Memory B cell (primary cell): ENCODE measurements around the gene ACTR1B.
A peak's percentile ranks its signal among the peaks of the same experiment; 100 is the strongest.
"Not testable (repeated sequence)": the region's sequence is repeated elsewhere in the genome, so short reads cannot be mapped to it uniquely, and the experiment has no call there.

Experiments
- ATAC-seq: fragments of 150-1000 bp; cut with Tn5 transposase; 2 replicates; pipeline ENCODE4 v1.10.0; 2021; ENCODE audit warnings: low read depth, mild to moderate bottlenecking, moderate library complexity
- DNase-seq, 2 donors: peaks; one replicate each; pipeline ENCODE4 v3.0.0; 2022; ENCODE audit warnings: low spot score in 2 of 2
- H3K27ac Mint-ChIP-seq: one replicate; pipeline ENCODE4 v1.8.0; 2022; ENCODE audit warnings: mild to moderate bottlenecking, moderate library complexity, mixed read lengths
- H3K27me3 Mint-ChIP-seq: one replicate; pipeline ENCODE4 v1.8.0; 2022; ENCODE audit warnings: mixed read lengths
- H3K36me3 Mint-ChIP-seq: one replicate; pipeline ENCODE4 v1.8.0; 2022; ENCODE audit warnings: mild to moderate bottlenecking, mixed read lengths
- H3K4me1 Mint-ChIP-seq: one replicate; pipeline ENCODE4 v1.8.0; 2022; ENCODE audit warnings: mixed read lengths
- H3K4me3 Mint-ChIP-seq: one replicate; pipeline ENCODE4 v1.8.0; 2022; ENCODE audit warnings: mild to moderate bottlenecking, moderate library complexity, mixed read lengths
- H3K9me3 Mint-ChIP-seq: one replicate; pipeline ENCODE4 v1.8.0; 2022; ENCODE audit warnings: mixed read lengths

Gene ACTR1B

GRCh38 chr2:97673915-97674283 lies 10.1 kb upstream of the ACTR1B start:
- peaks cover 10% of the 10 kb centered on the region for H3K4me1 Mint-ChIP-seq
- H3K27me3 Mint-ChIP-seq = no peaks in the 10 kb centered on the region
- H3K9me3 Mint-ChIP-seq = no peaks in the 10 kb centered on the region
- no peaks in the 10 kb centered on the region for H3K36me3 Mint-ChIP-seq
- DNase-seq (no peak), ATAC-seq (peak; percentile 37)
- no peak overlapping the region for H3K4me3 Mint-ChIP-seq
- H3K27ac Mint-ChIP-seq = no peak overlapping the region

DNA sequence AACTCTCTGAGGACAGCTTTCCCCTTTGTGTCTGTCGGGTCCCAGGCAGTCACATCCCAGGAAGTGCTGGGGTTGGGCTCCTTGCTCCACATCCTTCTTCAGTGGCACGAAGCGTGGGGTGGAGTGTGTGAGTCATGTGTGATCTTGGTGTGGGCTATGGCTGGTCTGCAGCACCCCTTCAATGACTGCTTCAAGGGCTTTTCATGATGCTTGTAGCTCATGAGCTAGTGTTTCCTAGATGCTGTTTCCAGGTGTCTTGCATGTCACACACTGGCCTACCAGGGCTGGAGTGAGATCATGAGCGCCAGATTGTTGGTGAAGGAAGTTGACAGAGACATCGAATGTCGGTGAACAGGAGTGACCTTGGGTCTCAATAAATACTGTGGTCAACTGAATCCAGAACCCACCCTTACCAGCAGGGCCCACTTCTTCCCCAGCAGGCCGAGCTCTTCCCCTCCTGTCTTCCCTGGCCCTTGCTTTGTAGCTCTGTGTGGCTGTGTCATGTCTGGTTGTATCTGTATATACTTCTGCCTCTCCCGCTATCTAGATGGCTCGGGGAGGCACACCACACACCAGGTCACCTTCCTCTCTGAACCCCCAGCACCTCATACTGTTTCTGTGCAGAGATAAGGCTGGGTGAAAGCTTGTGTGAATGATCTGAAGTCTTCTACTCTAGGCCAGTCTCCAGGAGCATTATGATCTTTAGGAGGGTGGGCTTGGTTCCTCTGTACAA lies 9.5 kb upstream of the ACTR1B start:
- H3K4me1 Mint-ChIP-seq = peaks cover 10% of the 10 kb centered on the region
- DNase-seq = no peak

DNA sequence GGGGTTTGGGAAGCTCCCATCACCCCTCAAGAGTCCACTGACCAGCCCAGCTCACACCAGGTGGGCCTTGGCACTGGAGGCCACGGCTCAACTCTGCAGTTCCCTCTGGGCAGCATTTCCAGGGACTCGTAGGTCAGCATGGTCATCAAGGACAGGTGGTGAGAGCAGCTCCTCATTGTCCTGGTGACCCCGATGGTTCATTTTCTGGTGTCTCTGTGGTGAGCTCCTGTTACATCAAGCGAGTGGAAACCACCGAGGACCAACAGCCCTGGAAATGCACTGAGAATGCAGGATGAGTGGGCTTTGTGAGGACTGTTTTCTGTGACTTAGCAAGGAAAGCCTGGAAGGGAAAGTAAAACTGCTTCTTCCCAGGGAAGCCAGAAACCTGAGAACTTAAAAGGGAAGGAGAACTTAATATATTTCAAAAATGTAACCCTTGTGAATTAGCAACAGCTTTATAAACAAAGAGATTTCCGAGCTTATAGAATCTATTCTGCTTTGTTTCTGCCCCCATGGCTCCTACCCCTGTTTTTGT lies 8.8 kb upstream of the ACTR1B start:
- H3K9me3 Mint-ChIP-seq, H3K4me1 Mint-ChIP-seq, H3K4me3 Mint-ChIP-seq, DNase-seq, H3K27ac Mint-ChIP-seq, H3K27me3 Mint-ChIP-seq, ATAC-seq, H3K36me3 Mint-ChIP-seq: not testable (repeated sequence)

More for the DNA sequence above, 9.5 kb upstream of the ACTR1B start:
- H3K36me3 Mint-ChIP-seq = no peaks in the 10 kb centered on the region
- H3K4me3 Mint-ChIP-seq = no peak overlapping the region
- no peaks in the 10 kb centered on the region for H3K27me3 Mint-ChIP-seq
- H3K9me3 Mint-ChIP-seq = no peaks in the 10 kb centered on the region
- H3K27ac Mint-ChIP-seq = no peak overlapping the region
- ATAC-seq = no peak

- H3K27me3 Mint-ChIP-seq = no peaks in the 10 kb centered on the region
- peaks cover 10% of the 10 kb centered on the region for H3K4me1 Mint-ChIP-seq
- no peak overlapping the region for H3K27ac Mint-ChIP-seq
- no peak overlapping the region for H3K4me3 Mint-ChIP-seq
- no peaks in the 10 kb centered on the region for H3K36me3 Mint-ChIP-seq
- ATAC-seq (no peak), DNase-seq (no peak)
- no peaks in the 10 kb centered on the region for H3K9me3 Mint-ChIP-seq
Observed at GRCh38 chr2:97671526-97671925, 7.7 kb upstream of the ACTR1B start.

GRCh38 chr2:97670471-97670870 lies 6.6 kb upstream of the ACTR1B start:
- H3K36me3 Mint-ChIP-seq = no peaks in the 10 kb centered on the region
- H3K27me3 Mint-ChIP-seq = no peaks in the 10 kb centered on the region
- ATAC-seq = no peak

DNA sequence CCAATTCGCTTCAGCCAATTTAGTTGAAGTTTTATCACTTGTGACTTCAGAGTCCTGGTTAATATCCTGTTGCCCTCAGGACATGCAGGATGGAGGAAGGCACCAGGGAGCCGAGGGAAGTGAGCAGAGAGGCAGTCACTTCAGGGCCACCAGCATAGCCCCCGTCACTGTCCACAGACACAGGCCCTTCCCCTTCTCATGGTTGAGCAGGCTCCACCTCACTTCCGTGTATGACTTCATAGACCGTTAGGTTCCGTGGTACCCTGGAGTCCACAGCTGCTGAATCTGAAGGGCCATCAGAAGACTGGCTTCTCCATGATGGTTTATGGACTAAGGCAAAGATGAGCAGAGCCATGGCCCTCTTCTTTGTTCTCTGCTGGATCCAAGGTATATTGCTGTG lies 5.6 kb upstream of the ACTR1B start, which contains the start of gene C2orf92:
Gene C2orf92 (plus strand): TSS at position 266 of the 400 bp plus-strand sequence. CDS start 76 bp downstream, at position 342.
- ATAC-seq = peak; percentile 92
- Mint-ChIP-seq H3K9me3 (no peaks in the 10 kb centered on the region), H3K4me1 (peaks cover 7% of the 10 kb centered on the region), H3K36me3 (no peaks in the 10 kb centered on the region), H3K27ac (peak within 1 kb of the TSS; percentile 85), H3K4me3 (peak within 1 kb of the TSS; percentile 57), H3K27me3 (no peaks in the 10 kb centered on the region)
- DNase-seq = no peak

More at GRCh38 chr2:97670471-97670870, 6.6 kb upstream of the ACTR1B start:
- Mint-ChIP-seq H3K9me3 (no peaks in the 10 kb centered on the region), H3K27ac (no peak overlapping the region), H3K4me3 (no peak overlapping the region), H3K4me1 (peaks cover 10% of the 10 kb centered on the region)
- no peak for DNase-seq

DNA sequence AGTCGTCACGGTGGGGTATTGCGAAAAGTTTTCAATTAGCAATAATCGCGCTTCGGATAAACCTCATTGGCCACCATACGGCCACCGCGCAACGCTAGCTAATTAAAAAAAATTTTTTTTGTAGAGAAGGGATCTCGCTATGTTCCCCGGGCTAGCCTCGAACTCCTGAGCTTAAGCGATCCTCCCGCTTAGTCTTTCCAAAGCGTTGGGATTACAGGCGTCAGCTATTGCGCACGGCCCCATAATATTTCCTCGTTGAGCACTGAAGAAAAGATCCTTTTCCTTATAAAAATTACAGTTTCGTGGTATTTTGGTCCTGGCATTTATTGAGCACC lies 759 bp upstream of the ACTR1B start:
- Mint-ChIP-seq H3K4me3 (peak overlapping the region; percentile 87), H3K9me3 (no peaks in the 10 kb centered on the region), H3K27ac (peak overlapping the region; percentile 95), H3K36me3 (peaks cover 5% of the 10 kb centered on the region), H3K4me1 (peaks cover 24% of the 10 kb centered on the region), H3K27me3 (no peaks in the 10 kb centered on the region)
- DNase-seq (no peak), ATAC-seq (no peak)

GRCh38 chr2:97663626-97663961 lies 250 bp downstream of the ACTR1B start:
- ATAC-seq = no peak
- Mint-ChIP-seq H3K4me1 (peaks cover 20% of the 10 kb centered on the region), H3K27me3 (no peaks in the 10 kb centered on the region), H3K4me3 (peak overlapping the region; percentile 90), H3K27ac (peak overlapping the region; percentile 95), H3K36me3 (peaks cover 5% of the 10 kb centered on the region), H3K9me3 (no peaks in the 10 kb centered on the region)
- peak in 1 of 2 donors; percentile 61 for DNase-seq

DNA sequence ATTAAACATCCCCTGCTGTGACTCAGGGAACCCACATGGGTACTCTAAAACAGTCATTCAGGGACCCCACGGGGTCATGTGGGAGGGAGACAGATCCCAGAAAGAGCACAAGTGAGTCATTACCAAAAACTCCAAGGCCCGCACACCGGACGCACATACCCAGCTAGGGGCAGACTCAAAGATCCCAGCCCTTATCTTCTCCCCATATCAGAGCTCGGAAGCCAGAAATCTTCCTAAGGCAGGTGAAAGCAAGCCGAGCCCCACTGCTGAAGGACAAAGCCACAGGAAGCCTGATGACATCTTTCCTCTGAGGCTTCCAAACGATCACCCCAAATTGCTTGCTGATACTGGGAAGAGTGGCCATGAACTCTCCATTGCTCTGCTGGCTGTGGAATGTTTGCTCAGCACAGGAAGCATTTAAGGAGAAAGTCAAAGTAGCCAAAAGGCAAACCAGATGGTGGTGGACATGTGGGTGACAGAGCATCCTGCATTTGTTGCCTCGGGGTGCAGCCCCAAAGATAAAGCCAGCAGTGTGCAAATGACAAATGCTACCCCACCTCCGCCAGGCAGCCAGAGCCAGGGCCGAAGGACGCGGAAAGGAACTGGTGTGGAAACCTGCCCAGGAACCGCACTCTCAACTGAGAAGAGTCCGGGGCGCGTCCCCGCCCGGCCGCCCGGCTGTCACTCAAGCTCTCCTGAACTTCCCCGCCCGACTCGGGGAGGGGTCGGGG lies 784 bp downstream of the ACTR1B start:
- ATAC-seq = peak; percentile 37
- Mint-ChIP-seq H3K4me1 (peaks cover 20% of the 10 kb centered on the region), H3K9me3 (no peaks in the 10 kb centered on the region), H3K27me3 (no peaks in the 10 kb centered on the region), H3K27ac (peak overlapping the region; percentile 89), H3K4me3 (peak overlapping the region; percentile 90), H3K36me3 (peaks cover 8% of the 10 kb centered on the region)
- DNase-seq = peak in 1 of 2 donors; percentile 54

DNA sequence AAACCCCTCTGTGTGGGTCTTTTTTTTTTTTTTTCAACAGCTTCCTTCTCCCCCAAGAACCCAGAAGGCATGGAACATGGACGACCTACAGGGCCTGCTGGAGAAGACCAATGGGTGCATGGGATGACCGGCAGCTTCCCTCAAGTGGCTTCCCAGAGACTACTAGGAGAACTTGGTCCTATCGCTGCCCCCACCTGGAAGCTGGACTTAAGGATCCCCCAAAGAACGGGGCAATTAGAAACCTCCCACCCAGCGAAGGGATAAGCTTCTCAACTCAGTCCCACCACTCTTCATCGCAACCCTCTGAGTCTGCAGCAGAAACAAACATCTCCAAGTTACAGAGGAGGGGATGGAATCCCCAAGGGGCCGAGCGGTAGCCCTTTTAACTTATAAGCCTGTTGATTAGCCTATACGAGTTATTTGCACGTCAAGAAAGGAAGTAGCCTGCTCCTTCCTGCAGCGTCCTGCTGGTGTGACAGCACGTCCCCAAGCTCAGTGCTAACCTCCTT lies 1.4 kb downstream of the ACTR1B start:
- peaks cover 20% of the 10 kb centered on the region for H3K4me1 Mint-ChIP-seq
- peak overlapping the region; percentile 89 for H3K27ac Mint-ChIP-seq
- no peak for ATAC-seq

GRCh38 chr2:97661927-97662326 lies 1.9 kb downstream of the ACTR1B start:
- no peaks in the 10 kb centered on the region for H3K27me3 Mint-ChIP-seq

More for the DNA sequence above, 1.4 kb downstream of the ACTR1B start:
- Mint-ChIP-seq H3K27me3 (no peaks in the 10 kb centered on the region), H3K36me3 (peaks cover 8% of the 10 kb centered on the region), H3K9me3 (no peaks in the 10 kb centered on the region), H3K4me3 (peak overlapping the region; percentile 90)
- DNase-seq = no peak

DNA sequence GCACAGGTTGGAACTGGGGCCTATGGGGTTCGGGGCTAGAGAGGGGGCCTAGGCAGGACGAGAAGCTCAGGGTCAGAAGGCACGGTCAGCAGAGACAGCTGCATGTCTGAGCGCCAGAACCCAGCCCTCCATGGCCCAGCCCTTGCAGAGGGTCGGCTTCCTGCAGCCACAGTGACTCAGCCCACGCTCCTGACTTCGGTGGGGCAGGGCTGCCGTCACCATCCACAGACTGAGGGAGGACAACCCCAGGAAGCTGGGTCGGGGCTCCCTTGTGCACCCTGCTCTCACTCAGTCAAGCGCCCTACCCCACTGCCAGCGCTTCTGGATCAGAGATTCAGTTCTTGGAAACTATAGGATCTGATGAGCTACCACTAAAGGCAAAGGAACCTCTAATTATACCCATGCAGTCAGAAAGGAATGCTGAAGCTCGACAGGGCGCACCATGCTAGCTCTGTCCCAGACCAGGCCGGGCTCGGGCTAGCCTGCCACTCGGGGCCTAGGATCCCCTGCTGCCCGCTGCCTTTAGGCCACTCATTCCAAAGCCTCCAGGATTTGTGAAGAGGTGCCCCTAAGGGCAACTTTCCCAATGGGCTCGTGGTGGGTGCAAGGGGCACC lies 3.0 kb downstream of the ACTR1B start:
- no peaks in the 10 kb centered on the region for H3K9me3 Mint-ChIP-seq
- ATAC-seq (no peak), DNase-seq (no peak)
- H3K27me3 Mint-ChIP-seq = no peaks in the 10 kb centered on the region
- H3K27ac Mint-ChIP-seq = no peak overlapping the region
- no peak overlapping the region for H3K4me3 Mint-ChIP-seq
- peaks cover 20% of the 10 kb centered on the region for H3K4me1 Mint-ChIP-seq
- peaks cover 10% of the 10 kb centered on the region for H3K36me3 Mint-ChIP-seq

More at GRCh38 chr2:97661927-97662326, 1.9 kb downstream of the ACTR1B start:
- peaks cover 20% of the 10 kb centered on the region for H3K4me1 Mint-ChIP-seq
- H3K36me3 Mint-ChIP-seq = peaks cover 8% of the 10 kb centered on the region
- H3K9me3 Mint-ChIP-seq = no peaks in the 10 kb centered on the region
- peak overlapping the region; percentile 90 for H3K4me3 Mint-ChIP-seq
- ATAC-seq (no peak), DNase-seq (no peak)
- H3K27ac Mint-ChIP-seq = no peak overlapping the region

DNA sequence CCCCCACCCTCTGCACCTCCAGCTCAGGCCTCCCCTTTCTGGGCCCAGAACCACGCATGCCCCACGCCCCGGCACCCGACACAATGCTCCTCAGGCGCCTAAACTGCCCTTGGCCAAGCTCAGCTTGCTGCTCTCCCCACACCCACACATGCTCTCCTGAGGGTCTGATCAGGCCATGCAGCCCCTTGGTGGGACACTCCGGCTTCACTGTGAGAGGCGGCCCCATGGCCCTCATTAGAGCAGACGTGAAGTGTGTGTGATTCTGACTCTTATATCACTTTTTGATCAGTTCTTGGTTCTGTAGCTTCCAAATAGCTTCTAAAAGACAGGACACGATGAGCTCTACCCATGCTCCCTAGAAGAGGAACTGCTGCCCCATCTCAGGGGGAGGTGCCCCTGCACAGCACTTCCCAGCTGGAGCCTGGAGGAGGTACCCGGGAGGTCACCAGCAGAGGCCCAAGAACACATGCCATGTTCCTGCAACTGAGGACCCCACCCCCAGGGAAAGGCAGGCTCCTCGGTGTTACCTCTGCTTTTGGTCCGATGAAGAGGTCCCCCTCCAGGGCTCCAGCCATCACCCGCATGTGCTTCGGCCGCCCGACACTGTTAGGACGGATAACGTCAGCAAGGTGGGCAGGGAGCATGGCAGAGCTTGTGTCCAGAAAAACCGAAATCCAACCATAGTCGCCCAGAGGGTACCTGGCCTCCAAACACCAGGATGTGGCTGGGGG lies 3.6 kb downstream of the ACTR1B start:
- H3K27me3 Mint-ChIP-seq = no peaks in the 10 kb centered on the region
- peaks cover 20% of the 10 kb centered on the region for H3K4me1 Mint-ChIP-seq
- ATAC-seq = no peak
- no peak for DNase-seq
- no peak overlapping the region for H3K4me3 Mint-ChIP-seq
- H3K27ac Mint-ChIP-seq = peak overlapping the region; percentile 29
- no peaks in the 10 kb centered on the region for H3K9me3 Mint-ChIP-seq
- H3K36me3 Mint-ChIP-seq = peaks cover 12% of the 10 kb centered on the region
